Left renal cortex interstitium (tissue), 4 donors: ENCODE results near the gene SUMF1. TPM values are rescaled to one million over a fixed set of nuclear protein-coding genes. Genes with fewer than 3 reads are reported as not detected.

Experiments used
- DNase-seq, 4 donors: peaks; one replicate each; pipeline ENCODE4 v3.0.0-alpha.2; 2013; ENCODE audit warnings: low read depth in 4 of 4, low spot score in 2 of 4, missing footprints in 1 of 4
- polyA plus RNA-seq, 4 donors: library from polyadenylated mRNA; unstranded; fragments of 120-200 nt; gene quantifications; one replicate each; pipeline ENCODE4 v1.2.1, GENCODE V29; 2013; ENCODE audit not compliant: insufficient read length in 4 of 4

SUMF1 gene
- polyA plus RNA-seq, 4 donors: 40.2 to 53.5 (median 49.4) TPM

DNA sequence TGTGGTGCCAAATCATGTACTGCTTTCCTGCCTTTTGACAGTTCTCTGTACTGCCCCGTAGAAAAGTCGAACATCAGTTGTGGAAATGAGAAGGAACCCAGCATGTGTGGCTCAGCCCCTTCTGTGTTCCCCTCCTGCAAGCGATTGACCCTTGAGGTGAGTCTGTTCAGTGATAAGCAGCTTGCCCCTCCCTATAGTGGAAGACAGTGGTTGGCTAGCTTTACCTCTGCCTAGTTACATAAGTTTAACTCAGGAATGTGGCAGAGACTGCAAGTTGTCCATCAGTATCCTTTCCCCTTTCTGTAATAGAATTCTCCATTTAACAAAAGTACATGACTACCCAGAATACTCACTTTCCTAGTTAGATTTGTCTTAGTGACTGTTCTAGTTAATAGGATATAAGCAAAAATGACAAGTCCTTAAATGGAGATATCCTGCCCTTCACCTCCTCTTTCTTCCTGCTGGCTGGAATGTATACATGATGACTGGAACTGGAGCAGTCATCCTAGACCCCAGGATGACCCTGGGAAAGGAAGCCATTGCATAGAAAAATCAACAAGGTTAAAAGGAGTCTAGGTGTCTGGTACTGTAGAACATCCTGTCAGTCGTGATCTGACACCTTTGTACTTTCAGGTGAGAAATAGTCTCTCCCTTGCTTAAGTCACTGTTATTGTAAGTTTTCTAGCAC lies 153.3 kb downstream of the SUMF1 start:
- DNase-seq: no peak

DNA sequence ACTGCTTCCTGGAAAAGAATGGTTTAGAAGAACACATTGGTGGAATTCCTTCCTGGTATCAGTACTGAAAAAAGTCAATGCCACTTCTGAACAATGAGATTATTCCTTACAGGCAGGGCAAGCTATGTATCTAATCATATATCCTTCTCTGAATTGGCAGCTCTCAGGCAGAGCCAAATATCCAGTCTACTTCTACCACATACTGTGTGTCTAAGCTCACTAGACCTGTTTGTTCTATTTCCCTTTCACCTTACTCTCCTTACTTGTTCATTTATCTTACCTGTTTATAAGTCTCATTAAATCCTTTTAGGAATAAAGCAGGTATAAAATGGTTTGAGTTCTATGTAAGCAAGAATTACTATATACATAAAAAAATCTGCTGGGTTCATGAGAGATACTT lies 155.6 kb downstream of the SUMF1 start:
- no peak for DNase-seq

Other genes with a start within 250 kb of the SUMF1 start
- 10 to 100 TPM; 31.7 to 32.4 (median 31.9) TPM for gene SETMAR, start 163.9 kb downstream of the SUMF1 start, polyA plus RNA-seq
- 10 to 100 TPM; 43.9 to 60.1 (median 53.5) TPM for gene ITPR1, start 26.1 kb upstream of the SUMF1 start, polyA plus RNA-seq